SK-N-SH treated with all-trans-retinoic acid at 6 μM for 48 hours (cell line): ENCODE results near the gene PRR29.

Experiments
- OSR1 ChIP-seq: fragments of 250-450 bp; sonication (Bioruptor Pico); IDR thresholded peaks from 2 replicates; pipeline ENCODE4 v1.8.0; 2022; ENCODE audit warnings: moderate library complexity, mild to moderate bottlenecking, inconsistent platforms
- ZFP3 ChIP-seq: fragments of 250-450 bp; sonication (Bioruptor Pico); IDR thresholded peaks from 2 replicates; pipeline ENCODE4 v1.5.0; 2020; ENCODE audit warnings: mild to moderate bottlenecking, moderate library complexity

DNA sequence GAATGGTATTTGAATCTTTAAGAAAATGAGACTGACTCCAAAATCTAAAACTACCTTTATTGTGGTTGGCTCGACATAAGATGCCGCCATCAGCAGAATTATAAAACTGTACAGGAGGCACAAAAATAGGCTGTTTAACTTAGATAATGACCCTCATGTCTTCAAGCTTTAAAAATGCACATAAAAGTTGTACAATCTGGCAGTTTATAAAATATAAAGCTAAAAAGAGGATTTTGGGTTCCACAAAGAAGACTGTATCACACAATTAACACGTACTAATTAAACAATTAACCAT lies 40.9 kb downstream of the PRR29 start:
- TF ChIP-seq ZFP3 = no peak
- no peak for TF ChIP-seq OSR1 (CRISPR knock-in tag)
